ENCODE data around the gene DIDO1. TPM values are rescaled to one million over a fixed set of nuclear protein-coding genes. Genes with fewer than 3 reads are reported as not detected.
"Not testable (repeated sequence)": the region's sequence is repeated elsewhere in the genome, so short reads cannot be mapped to it uniquely, and the experiment has no call there.

Gene DIDO1
- total RNA-seq, 4 donors from 2014 or later = 72.5 to 143 (median 105) TPM

DNA sequence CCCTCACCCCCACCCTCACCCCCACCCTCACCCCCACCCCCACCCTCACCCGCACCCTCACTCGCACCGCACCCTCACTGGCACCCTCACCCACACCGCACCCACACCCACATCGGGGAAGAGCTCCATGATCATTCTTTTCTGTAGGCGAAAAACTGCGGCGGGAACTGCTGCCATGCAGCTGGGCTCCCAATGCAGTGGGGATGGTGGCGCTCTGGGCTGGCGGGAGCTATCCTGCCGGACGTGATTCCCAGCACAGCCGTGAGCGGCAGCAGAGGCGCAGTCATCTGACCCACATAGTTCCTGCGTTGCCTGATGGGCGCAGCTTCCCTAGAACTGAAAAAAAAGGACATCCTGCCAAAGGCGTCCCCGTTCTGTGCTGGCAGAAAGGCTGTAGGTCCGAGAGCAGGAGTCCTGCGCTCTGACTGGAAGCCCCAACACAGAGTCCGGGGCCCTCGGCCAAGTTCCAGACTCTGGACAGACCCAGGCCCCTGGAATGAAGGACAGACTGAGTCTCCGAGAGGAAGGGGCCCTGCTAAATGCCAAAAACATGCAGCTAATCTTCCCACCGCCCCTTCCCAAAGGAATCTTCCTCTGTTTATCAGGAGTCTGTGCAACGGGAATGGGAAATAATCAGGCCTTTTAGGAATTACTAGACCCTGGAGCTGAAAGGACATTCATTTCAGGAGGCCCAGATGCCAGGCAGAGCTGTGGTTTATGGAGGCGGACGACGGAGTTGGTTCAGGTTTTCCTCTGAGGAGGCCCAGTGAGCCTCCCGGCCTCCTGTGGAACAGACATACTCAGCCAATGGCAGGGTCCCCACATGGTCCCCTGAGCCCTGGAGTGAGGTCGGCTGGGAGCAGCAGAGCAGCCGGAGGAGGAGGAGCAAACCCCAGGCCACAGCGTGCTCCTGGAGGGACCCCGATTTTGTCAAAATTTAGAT lies 50.6 kb downstream of the DIDO1 start:
- peaks cover 0 to 20% (median 0%) of the 10 kb centered on the region in 3 donors for H3K36me3 ChIP-seq
- TF ChIP-seq, protein P1, sequence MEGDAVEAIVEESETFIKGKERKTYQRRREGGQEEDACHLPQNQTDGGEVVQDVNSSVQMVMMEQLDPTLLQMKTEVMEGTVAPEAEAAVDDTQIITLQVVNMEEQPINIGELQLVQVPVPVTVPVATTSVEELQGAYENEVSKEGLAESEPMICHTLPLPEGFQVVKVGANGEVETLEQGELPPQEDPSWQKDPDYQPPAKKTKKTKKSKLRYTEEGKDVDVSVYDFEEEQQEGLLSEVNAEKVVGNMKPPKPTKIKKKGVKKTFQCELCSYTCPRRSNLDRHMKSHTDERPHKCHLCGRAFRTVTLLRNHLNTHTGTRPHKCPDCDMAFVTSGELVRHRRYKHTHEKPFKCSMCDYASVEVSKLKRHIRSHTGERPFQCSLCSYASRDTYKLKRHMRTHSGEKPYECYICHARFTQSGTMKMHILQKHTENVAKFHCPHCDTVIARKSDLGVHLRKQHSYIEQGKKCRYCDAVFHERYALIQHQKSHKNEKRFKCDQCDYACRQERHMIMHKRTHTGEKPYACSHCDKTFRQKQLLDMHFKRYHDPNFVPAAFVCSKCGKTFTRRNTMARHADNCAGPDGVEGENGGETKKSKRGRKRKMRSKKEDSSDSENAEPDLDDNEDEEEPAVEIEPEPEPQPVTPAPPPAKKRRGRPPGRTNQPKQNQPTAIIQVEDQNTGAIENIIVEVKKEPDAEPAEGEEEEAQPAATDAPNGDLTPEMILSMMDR (IDR thresholded peaks at IDR 0.05) = peak in 4 of 6 experiments; percentile 14 to 56 (median 47)
- no peak for TF ChIP-seq POLR2A (IDR thresholded peaks at IDR 0.05)
- no peaks in the 10 kb centered on the region for H3K27me3 ChIP-seq
- peaks cover 0 to 21% (median 0%) of the 10 kb centered on the region in 4 donors for H3K4me1 ChIP-seq
- peak in 2 of 3 donors; percentile 75 to 79 for DNase-seq
- H3K27ac ChIP-seq = peak overlapping the region in 2 of 4 donors; percentile 55 to 60
- H3K4me3 ChIP-seq = no peak overlapping the region
- no peaks in the 10 kb centered on the region for H3K9me3 ChIP-seq

GRCh38 chr20:62874964-62875344 lies 51.4 kb downstream of the DIDO1 start:
- Histone ChIP-seq H3K4me1 (peaks cover 0 to 21% (median 0%) of the 10 kb centered on the region in 4 donors), H3K27me3 (no peaks in the 10 kb centered on the region), H3K36me3 (peaks cover 0 to 13% (median 0%) of the 10 kb centered on the region in 3 donors), H3K9me3 (no peaks in the 10 kb centered on the region), H3K27ac (no peak overlapping the region), H3K4me3 (no peak overlapping the region)
- TF ChIP-seq POLR2A (IDR thresholded peaks at IDR 0.05) = no peak
- TF ChIP-seq, protein P1 (IDR thresholded peaks at IDR 0.05) = no peak
- no peak for DNase-seq

- not testable (repeated sequence) for H3K36me3 ChIP-seq, H3K4me3 ChIP-seq, H3K27ac ChIP-seq, H3K27me3 ChIP-seq, H3K9me3 ChIP-seq
- peak in 2 of 3 donors; percentile 49 to 87 for DNase-seq
- TF ChIP-seq, protein P1 (IDR thresholded peaks at IDR 0.05) = peak in 5 of 6 experiments; percentile 4 to 70 (median 66)
- peaks cover 0 to 21% (median 0%) of the 10 kb centered on the region in 4 donors for H3K4me1 ChIP-seq
These were observed 52.6 kb downstream of the DIDO1 start for GRCh38 chr20:62873681-62874031.

GRCh38 chr20:62873280-62873679 lies 53.0 kb downstream of the DIDO1 start:
- no peaks in the 10 kb centered on the region for H3K9me3 ChIP-seq
- H3K27ac ChIP-seq = no peak overlapping the region
- peaks cover 0 to 21% (median 0%) of the 10 kb centered on the region in 4 donors for H3K4me1 ChIP-seq
- no peaks in the 10 kb centered on the region for H3K27me3 ChIP-seq
- DNase-seq = no peak
- no peaks in the 10 kb centered on the region for H3K36me3 ChIP-seq
- no peak overlapping the region for H3K4me3 ChIP-seq
- TF ChIP-seq, protein P1 (IDR thresholded peaks at IDR 0.05) = no peak
- TF ChIP-seq POLR2A (IDR thresholded peaks at IDR 0.05) = no peak

- TF ChIP-seq, protein P1 (IDR thresholded peaks at IDR 0.05) = no peak
- TF ChIP-seq POLR2A (IDR thresholded peaks at IDR 0.05) = no peak
- no peaks in the 10 kb centered on the region for H3K9me3 ChIP-seq
- DNase-seq = no peak
- H3K4me1 ChIP-seq = peaks cover 0 to 21% (median 0%) of the 10 kb centered on the region in 4 donors
- no peaks in the 10 kb centered on the region for H3K27me3 ChIP-seq
- no peak overlapping the region for H3K4me3 ChIP-seq
- no peak overlapping the region for H3K27ac ChIP-seq
- H3K36me3 ChIP-seq = no peaks in the 10 kb centered on the region
These were observed 53.4 kb downstream of the DIDO1 start for GRCh38 chr20:62872862-62873261.

Data from Peyer's patch (tissue), 4 donors.